NCI-H1417 treated with DMSO at 0.1 percent for 48 hours (cell line): ENCODE results near the gene MRPL34.
"Not testable (repeated sequence)": the region's sequence is repeated elsewhere in the genome, so short reads cannot be mapped to it uniquely, and the experiment has no call there.

Experiments
- DNase-seq: peaks from one replicate; lab custom pipeline; 2025; lab: John Stamatoyannopoulos, UW

The MRPL34 gene

GRCh38 chr19:17305517-17306284 lies at the start of gene MRPL34:
MRPL34 (plus strand) TSS chr19:17305872; CDS start chr19:17305893, 21 bp downstream.
- peak; percentile 98 for DNase-seq

GRCh38 chr19:17256130-17256529 lies 49.5 kb upstream of the MRPL34 start:
- DNase-seq = no peak

GRCh38 chr19:17259118-17259780 lies 46.4 kb upstream of the MRPL34 start:
- no peak for DNase-seq

DNA sequence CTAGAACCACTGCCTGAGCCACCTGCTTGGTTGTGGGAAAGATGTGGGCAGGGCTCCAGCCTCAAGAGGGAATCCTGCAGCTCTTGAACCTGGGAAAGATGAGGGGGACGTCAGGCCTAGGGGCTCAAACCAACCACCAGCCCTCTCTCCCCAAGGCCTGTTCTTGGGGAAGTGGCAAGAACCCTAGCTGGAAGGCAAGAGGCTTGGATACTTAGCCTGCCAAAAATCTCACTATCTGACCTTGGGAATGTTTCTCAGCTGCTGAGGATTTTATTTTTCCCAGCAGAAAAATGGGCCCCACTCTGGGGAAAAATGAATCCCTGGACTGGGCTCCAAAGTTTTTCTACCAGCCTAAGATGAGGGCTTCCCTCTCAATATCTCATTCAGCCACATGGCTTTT lies 45.7 kb upstream of the MRPL34 start:
- DNase-seq = no peak

- no peak for DNase-seq
Observed at GRCh38 chr19:17260842-17261325, 44.8 kb upstream of the MRPL34 start.

DNA sequence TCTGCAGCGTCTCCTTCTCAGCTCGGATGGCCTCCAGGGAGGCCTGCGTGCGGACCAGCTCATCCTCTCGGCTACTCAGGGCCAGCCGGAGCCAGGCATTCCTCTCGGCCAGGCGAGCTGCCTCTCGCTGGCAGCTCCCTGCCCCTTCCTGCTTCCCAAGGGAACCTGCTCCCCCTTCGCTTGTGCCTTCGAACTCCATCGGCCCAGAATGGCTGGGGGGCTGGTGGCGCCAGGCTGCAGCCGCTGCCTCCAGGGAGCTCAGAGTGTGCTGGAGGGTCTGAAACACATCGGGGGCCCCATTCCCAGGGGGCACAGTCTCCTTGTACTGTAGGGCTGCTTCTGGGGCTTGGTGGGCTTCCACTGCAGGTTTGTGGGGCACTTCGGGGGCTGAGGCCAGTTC lies 43.1 kb upstream of the MRPL34 start:
- DNase-seq = no peak

GRCh38 chr19:17263712-17264640 lies 41.7 kb upstream of the MRPL34 start:
- no peak for DNase-seq

- no peak for DNase-seq
Observed at GRCh38 chr19:17264641-17264979, 41.1 kb upstream of the MRPL34 start, which contains the start of gene USHBP1. USHBP1 (minus strand) TSS chr19:17264745; CDS start chr19:17264299, 446 bp downstream.

GRCh38 chr19:17266026-17266425 lies 39.6 kb upstream of the MRPL34 start:
- DNase-seq = no peak

DNA sequence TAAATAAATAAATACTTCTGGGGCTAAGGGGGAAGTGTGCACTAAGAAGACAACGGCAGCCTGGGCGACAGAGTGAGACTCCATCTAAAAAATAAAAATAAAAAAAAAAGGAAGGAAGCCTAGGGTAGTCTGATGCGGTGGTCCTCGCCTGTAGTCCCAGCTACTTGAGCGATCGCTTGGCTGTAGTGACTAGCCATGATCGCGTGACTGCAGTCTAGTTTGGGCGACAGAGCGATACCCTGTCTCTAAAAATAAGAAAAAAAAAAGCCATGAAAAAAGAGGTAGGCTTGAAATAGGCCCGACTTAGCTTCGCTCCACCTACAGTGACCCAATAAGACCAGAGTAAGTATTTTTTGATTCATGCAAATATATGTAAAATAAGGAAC lies 39.1 kb upstream of the MRPL34 start:
- DNase-seq = no peak

DNA sequence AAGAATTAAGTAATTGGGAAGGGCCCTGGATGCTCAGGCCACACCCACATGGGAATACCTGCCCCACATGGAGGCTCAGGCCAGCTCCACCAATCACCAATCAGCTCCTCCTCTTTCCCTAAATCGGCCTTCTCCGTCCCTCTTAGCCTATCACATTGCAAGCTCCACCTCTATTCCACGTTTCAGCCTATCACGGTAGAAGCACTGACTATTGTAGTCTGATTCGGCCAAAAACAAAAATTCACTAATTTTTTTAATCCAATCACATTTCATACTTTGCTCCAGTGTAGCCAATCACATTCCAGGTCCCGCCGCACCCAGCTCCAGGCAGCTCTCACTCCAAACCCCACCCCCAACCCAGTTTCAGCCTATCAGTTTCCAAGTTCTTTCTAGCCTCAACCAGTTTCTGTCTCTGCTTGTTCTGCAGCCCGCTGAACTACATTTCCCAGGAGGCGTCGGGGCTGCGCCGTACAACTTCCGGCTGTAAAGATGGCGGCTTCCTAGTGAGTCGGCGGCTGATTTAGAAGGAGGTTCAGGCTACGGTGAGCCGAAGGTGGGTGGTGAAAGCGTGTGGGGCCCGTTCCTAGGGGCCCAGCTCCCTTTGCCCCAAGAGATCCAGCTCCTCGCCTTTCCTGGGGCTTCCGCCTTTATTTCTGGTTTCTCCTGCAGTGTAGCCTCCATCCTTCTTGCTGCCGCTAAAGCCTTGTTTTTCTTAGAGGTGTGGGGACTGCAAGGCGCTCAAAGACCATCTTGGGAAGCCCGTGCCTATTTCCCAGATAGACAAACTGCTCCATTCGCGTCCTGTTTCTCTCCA lies 38.5 kb upstream of the MRPL34 start, which contains the start of gene BABAM1:
Gene BABAM1, plus strand, starts transcription at position 469 of the 814 bp plus-strand sequence. CDS start 1,364 bp downstream, outside the sequence.
- peak; percentile 82 for DNase-seq

DNA sequence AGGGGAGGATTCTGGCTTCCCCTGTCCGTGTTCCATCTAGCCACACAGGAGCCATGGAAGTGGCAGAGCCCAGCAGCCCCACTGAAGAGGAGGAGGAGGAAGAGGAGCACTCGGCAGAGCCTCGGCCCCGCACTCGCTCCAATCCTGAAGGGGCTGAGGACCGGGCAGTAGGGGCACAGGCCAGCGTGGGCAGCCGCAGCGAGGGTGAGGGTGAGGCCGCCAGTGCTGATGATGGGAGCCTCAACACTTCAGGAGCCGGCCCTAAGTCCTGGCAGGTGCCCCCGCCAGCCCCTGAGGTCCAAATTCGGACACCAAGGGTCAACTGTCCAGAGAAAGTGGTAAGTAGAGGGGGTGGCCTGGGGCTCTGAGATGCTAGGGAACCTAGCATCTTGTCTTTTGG lies 36.9 kb upstream of the MRPL34 start:
- no peak for DNase-seq

GRCh38 chr19:17274892-17275291 lies 30.8 kb upstream of the MRPL34 start:
- DNase-seq = not testable (repeated sequence)

- DNase-seq = no peak
Observed at GRCh38 chr19:17275441-17276175, 30.1 kb upstream of the MRPL34 start.

DNA sequence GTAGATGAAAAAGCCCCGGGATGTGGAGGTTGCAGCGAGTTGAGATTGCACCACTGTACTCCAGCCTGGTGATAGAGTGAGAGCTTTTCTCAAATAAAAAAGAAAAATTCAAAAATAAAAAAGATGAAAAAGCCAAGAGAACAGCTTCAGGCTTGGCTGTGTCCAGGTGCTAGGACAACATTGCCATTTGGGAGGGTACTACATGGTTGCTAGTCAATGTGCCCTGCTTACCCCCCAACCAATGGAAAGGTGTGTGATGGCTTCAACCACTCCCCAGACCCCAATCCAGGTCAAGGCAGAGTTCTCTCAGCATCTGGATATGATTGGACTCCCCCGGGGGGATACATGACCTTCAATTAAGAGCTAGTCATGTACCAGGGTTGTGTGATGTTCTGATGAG lies 26.2 kb upstream of the MRPL34 start:
- DNase-seq = no peak

- no peak for DNase-seq
Observed at GRCh38 chr19:17281391-17282304, 24.0 kb upstream of the MRPL34 start, which contains the start of gene ANKLE1. ANKLE1 (plus strand) TSS chr19:17281901; CDS start chr19:17281921, 20 bp downstream.

- DNase-seq = no peak
Observed at GRCh38 chr19:17282488-17283125, 23.1 kb upstream of the MRPL34 start.

- DNase-seq = no peak
Observed at GRCh38 chr19:17283504-17283996, 22.1 kb upstream of the MRPL34 start.
